Fibroblast of lung (primary cell): Measurements from ENCODE around the gene SIRT2. TPM values are rescaled to one million over a fixed set of nuclear protein-coding genes. Genes with fewer than 3 reads are reported as not detected.

ENCODE experiments used
- DNase-seq, 2 donors: peaks; one replicate each; pipeline versions ENCODE4 v3.0.0 to v3.0.0-alpha.2; 2010; ENCODE audit warnings: low read depth in 2 of 2
- H2AFZ ChIP-seq: 2 replicates; pipeline ENCODE4 v1.5.1; 2012; ENCODE audit warnings: low read length, control low read depth, inconsistent platforms
- H3K27ac ChIP-seq: 2 replicates; pipeline ENCODE4 v1.5.1; 2011; ENCODE audit warnings: low read length, control low read depth; ENCODE audit not compliant: insufficient read depth
- H3K27me3 ChIP-seq: 2 replicates; pipeline ENCODE4 v1.5.1; 2011; ENCODE audit warnings: mild to moderate bottlenecking, low read length; ENCODE audit not compliant: control insufficient read depth, insufficient read depth
- H3K36me3 ChIP-seq: 2 replicates; pipeline ENCODE4 v1.5.1; 2011; ENCODE audit warnings: low read length; ENCODE audit not compliant: control insufficient read depth, insufficient read depth
- H3K4me1 ChIP-seq: 2 replicates; pipeline ENCODE4 v1.5.1; 2011; ENCODE audit warnings: low read length; ENCODE audit not compliant: control insufficient read depth, insufficient read depth; ENCODE audit errors: extremely low read depth
- H3K4me2 ChIP-seq: 2 replicates; pipeline ENCODE4 v1.5.1; 2011; ENCODE audit warnings: low read length, control low read depth; ENCODE audit not compliant: insufficient read depth; ENCODE audit errors: extremely low read depth
- H3K4me3 ChIP-seq, 4 experiments: fragments of 200-600 bp in 1 of 4; sonication (generic) in 1 of 4; replicated peaks in 1 of 4; 2 replicates each; pipeline ENCODE4 v1.5.1; 2011 to 2016; ENCODE audit warnings: low read length in 4 of 4, low read depth in 3 of 4, mild to moderate bottlenecking in 3 of 4, control low read depth in 2 of 4, inconsistent platforms in 1 of 4, mixed read lengths in 1 of 4; ENCODE audit not compliant: insufficient read depth in 1 of 4; ENCODE audit errors: control extremely low read depth in 1 of 4
- H3K79me2 ChIP-seq: 2 replicates; pipeline ENCODE4 v1.5.1; 2012; ENCODE audit warnings: mild to moderate bottlenecking, low read length, inconsistent platforms; ENCODE audit not compliant: control insufficient read depth, insufficient read depth
- H3K9ac ChIP-seq: 2 replicates; pipeline ENCODE4 v1.5.1; 2011; ENCODE audit warnings: mild to moderate bottlenecking, low read length, control low read depth; ENCODE audit not compliant: insufficient read depth
- H3K9me3 ChIP-seq: 2 replicates; pipeline ENCODE4 v1.5.1; 2012; ENCODE audit warnings: low read depth, low read length; ENCODE audit not compliant: control insufficient read depth, insufficient read depth
- H4K20me1 ChIP-seq: 2 replicates; pipeline ENCODE4 v1.5.1; 2011; ENCODE audit warnings: low read length; ENCODE audit not compliant: control insufficient read depth, insufficient read depth; ENCODE audit errors: extremely low read depth
- CTCF ChIP-seq, 2 donors: IDR thresholded peaks in 1 of 2; conservative IDR thresholded peaks in 1 of 2; 1 replicate in 1 of 2; 2 replicates in 1 of 2; pipeline ENCODE4 v1.5.1; 2011 to 2012; ENCODE audit warnings: low read length in 2 of 2, control low read depth in 1 of 2, inconsistent platforms in 1 of 2, low read depth in 1 of 2, mild to moderate bottlenecking in 1 of 2
- EZH2 ChIP-seq: IDR thresholded peaks from 2 replicates; pipeline ENCODE4 v1.5.1; 2012; ENCODE audit warnings: low read length, control low read depth, mild to moderate bottlenecking; ENCODE audit errors: missing control alignments
- polyA plus RNA-seq, 2 donors: library from polyadenylated mRNA; depleted of rRNA in 1 of 2; stranded (reverse) in 1 of 2; unstranded in 1 of 2; fragments of >200 nt; gene quantifications; 2 replicates each; pipeline ENCODE4 v1.2.1, GENCODE V29; 2011 to 2012; ENCODE audit warnings: missing spikeins in 1 of 2
- total RNA-seq: library from RNA; depleted of rRNA; stranded (reverse); fragments of >200 nt; gene quantifications from 2 replicates; pipeline ENCODE4 v1.2.1, GENCODE V29; 2014

The SIRT2 gene
- total and polyA plus RNA-seq, 2 donors (not counting 1 experiment from before 2014, with no cell fraction given) = 38.7 to 51.7 TPM

GRCh38 chr19:38905620-38906019 is 6.2 kb upstream of the SIRT2 start:
- H3K27ac ChIP-seq = no peak overlapping the region
- no peak for TF ChIP-seq EZH2
- no peak for TF ChIP-seq CTCF (conservative IDR thresholded peaks at IDR 0.05 in 1 of 2, IDR thresholded peaks at IDR 0.05 in 1 of 2; ENCODE audit: low read depth in 1 of 2, low read length in 2 of 2)
- H3K4me2 ChIP-seq = no peak overlapping the region

GRCh38 chr19:38904581-38905539 is 5.4 kb upstream of the SIRT2 start:
- Histone ChIP-seq H2AFZ (no peak overlapping the region), H3K27ac (no peak overlapping the region), H3K79me2 (peaks cover 3% of the 10 kb centered on the region), H3K9ac (no peak overlapping the region), H3K4me2 (no peak overlapping the region), H3K4me1 (no peaks in the 10 kb centered on the region), H3K9me3 (no peaks in the 10 kb centered on the region), H3K36me3 (peaks cover 5% of the 10 kb centered on the region), H4K20me1 (no peaks in the 10 kb centered on the region), H3K4me3 (no peak overlapping the region), H3K27me3 (no peaks in the 10 kb centered on the region)
- no peak for TF ChIP-seq EZH2
- TF ChIP-seq CTCF (conservative IDR thresholded peaks at IDR 0.05 in 1 of 2, IDR thresholded peaks at IDR 0.05 in 1 of 2; ENCODE audit: low read depth in 1 of 2, low read length in 2 of 2) = no peak
- DNase-seq = no peak

More at GRCh38 chr19:38905620-38906019, 6.2 kb upstream of the SIRT2 start:
- Histone ChIP-seq H4K20me1 (no peaks in the 10 kb centered on the region), H3K4me1 (no peaks in the 10 kb centered on the region), H3K79me2 (peaks cover 3% of the 10 kb centered on the region), H2AFZ (no peak overlapping the region), H3K36me3 (peaks cover 5% of the 10 kb centered on the region), H3K9ac (no peak overlapping the region), H3K27me3 (no peaks in the 10 kb centered on the region), H3K4me3 (no peak overlapping the region), H3K9me3 (no peaks in the 10 kb centered on the region)
- DNase-seq = no peak

- no peak for DNase-seq
- H2AFZ ChIP-seq = no peak overlapping the region
- no peaks in the 10 kb centered on the region for H3K9me3 ChIP-seq
- no peak overlapping the region for H3K4me3 ChIP-seq
- no peak overlapping the region for H3K4me2 ChIP-seq
- no peak overlapping the region for H3K9ac ChIP-seq
- TF ChIP-seq CTCF (conservative IDR thresholded peaks at IDR 0.05 in 1 of 2, IDR thresholded peaks at IDR 0.05 in 1 of 2; ENCODE audit: low read depth in 1 of 2, low read length in 2 of 2) = no peak
- no peak for TF ChIP-seq EZH2
- H4K20me1 ChIP-seq = no peaks in the 10 kb centered on the region
- peaks cover 5% of the 10 kb centered on the region for H3K79me2 ChIP-seq
- H3K36me3 ChIP-seq = peaks cover 3% of the 10 kb centered on the region
- H3K27ac ChIP-seq = no peak overlapping the region
- H3K4me1 ChIP-seq = no peaks in the 10 kb centered on the region
- H3K27me3 ChIP-seq = no peaks in the 10 kb centered on the region
Measured at GRCh38 chr19:38901683-38902082, 2.3 kb upstream of the SIRT2 start.
